ENCODE measurements around the gene SNTB2. TPM values are rescaled to one million over a fixed set of nuclear protein-coding genes. Genes with fewer than 3 reads are reported as not detected.

The SNTB2 gene
- total and polyA plus RNA-seq, 9 of the 15 experiments (the other 6 are each of a cell fraction or from before 2014, with no cell fraction given) = 1.2 to 13.7 (median 5.7) TPM

DNA sequence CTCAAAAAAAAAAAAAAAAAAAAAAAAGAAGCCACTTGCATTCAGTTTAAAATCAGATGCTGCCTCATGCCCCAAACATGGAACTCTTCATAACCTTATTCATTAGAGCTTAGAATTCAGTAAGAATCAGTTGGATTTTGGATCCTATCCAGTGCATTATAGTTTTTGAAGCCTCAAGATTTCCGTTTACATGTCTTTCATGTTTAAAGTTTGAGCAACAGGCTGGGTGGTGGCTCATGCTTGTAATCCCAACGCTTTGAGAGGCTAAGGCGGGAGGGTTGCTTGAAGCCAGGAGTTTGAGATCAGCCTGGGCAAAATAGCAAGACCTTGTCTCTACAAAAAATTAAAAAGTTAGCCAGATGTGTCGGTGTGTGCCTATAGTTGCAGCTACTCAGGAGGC lies 55.0 kb downstream of the SNTB2 start:
- Histone ChIP-seq H3K79me2 (ENCODE audit: control insufficient read depth, insufficient read depth, low read length) (no peaks in the 10 kb centered on the region), H3K9me1 (ENCODE audit: control insufficient read depth, insufficient read depth, low read length) (no peaks in the 10 kb centered on the region), H3K4me1 (replicated peaks in 1 of 2; ENCODE audit: control insufficient read depth in 2 of 2, insufficient read depth in 2 of 2, low read length in 2 of 2) (no peaks in the 10 kb centered on the region), H3K27me3 (ENCODE audit: control insufficient read depth in 2 of 2, insufficient read depth in 2 of 2, low read length in 2 of 2) (no peaks in the 10 kb centered on the region), H3K9me3 (replicated peaks; ENCODE audit: control insufficient read depth, insufficient read depth, low read depth, low read length) (no peaks in the 10 kb centered on the region), H3K27ac (ENCODE audit: extremely low read depth, low read depth, low read length) (no peak overlapping the region), H2AFZ (ENCODE audit: low read depth, low read length) (no peak overlapping the region), H3K9ac (ENCODE audit: insufficient read depth in 1 of 2, low read depth in 2 of 2, low read length in 2 of 2) (no peak overlapping the region), H3K36me3 (ENCODE audit: control insufficient read depth, insufficient read depth, low read length) (peaks cover 3% of the 10 kb centered on the region; the same call in 1 of the 3 replicates), H3K4me2 (ENCODE audit: insufficient read depth, low read length) (no peak overlapping the region), H3K4me3 (no peak overlapping the region), H4K20me1 (replicated peaks; ENCODE audit: control insufficient read depth, insufficient read depth, low read length) (no peaks in the 10 kb centered on the region)
- no peak for DNase-seq (ENCODE audit: extremely low read depth in 1 of 4, low spot score in 3 of 4)
- BruUV-seq (replicated peaks) = no TSS peak
- 56% methylated on average over 4 of the region's 4 CpGs for WGBS (ENCODE audit: insufficient coverage, low coverage, missing lambda C conversion rate)
- ChIA-PET CTCF (ENCODE audit: low intra/inter-chr PET ratio) (no interaction called here), POLR2A (interaction anchor here (1.1 kb wide), 1 partner anchor 12 kb away, joined by 4 read pairs; no protein-coding TSS in a partner anchor)
- TF ChIP-seq ZBTB7A (IDR thresholded peaks at IDR 0.05; ENCODE audit: borderline replicate concordance, control insufficient read depth, low read depth, low read length) (no peak), BRCA1 (IDR thresholded peaks at IDR 0.05) (no peak), BRCA1 (CRISPR knock-in tag; IDR thresholded peaks at IDR 0.05) (no peak), ZNF146 (CRISPR knock-in tag; IDR thresholded peaks at IDR 0.05; ENCODE audit: unreplicated experiment) (no peak), MAZ (CRISPR knock-in tag; conservative IDR thresholded peaks at IDR 0.05 in 1 of 2, IDR thresholded peaks at IDR 0.05 in 1 of 2) (no peak)
- TF ChIP-seq, protein P1, sequence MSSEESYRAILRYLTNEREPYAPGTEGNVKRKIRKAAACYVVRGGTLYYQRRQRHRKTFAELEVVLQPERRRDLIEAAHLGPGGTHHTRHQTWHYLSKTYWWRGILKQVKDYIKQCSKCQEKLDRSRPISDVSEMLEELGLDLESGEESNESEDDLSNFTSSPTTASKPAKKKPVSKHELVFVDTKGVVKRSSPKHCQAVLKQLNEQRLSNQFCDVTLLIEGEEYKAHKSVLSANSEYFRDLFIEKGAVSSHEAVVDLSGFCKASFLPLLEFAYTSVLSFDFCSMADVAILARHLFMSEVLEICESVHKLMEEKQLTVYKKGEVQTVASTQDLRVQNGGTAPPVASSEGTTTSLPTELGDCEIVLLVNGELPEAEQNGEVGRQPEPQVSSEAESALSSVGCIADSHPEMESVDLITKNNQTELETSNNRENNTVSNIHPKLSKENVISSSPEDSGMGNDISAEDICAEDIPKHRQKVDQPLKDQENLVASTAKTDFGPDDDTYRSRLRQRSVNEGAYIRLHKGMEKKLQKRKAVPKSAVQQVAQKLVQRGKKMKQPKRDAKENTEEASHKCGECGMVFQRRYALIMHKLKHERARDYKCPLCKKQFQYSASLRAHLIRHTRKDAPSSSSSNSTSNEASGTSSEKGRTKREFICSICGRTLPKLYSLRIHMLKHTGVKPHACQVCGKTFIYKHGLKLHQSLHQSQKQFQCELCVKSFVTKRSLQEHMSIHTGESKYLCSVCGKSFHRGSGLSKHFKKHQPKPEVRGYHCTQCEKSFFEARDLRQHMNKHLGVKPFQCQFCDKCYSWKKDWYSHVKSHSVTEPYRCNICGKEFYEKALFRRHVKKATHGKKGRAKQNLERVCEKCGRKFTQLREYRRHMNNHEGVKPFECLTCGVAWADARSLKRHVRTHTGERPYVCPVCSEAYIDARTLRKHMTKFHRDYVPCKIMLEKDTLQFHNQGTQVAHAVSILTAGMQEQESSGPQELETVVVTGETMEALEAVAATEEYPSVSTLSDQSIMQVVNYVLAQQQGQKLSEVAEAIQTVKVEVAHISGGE (CRISPR knock-in tag; IDR thresholded peaks at IDR 0.05) = no peak
- TF ChIP-seq, protein P2, sequence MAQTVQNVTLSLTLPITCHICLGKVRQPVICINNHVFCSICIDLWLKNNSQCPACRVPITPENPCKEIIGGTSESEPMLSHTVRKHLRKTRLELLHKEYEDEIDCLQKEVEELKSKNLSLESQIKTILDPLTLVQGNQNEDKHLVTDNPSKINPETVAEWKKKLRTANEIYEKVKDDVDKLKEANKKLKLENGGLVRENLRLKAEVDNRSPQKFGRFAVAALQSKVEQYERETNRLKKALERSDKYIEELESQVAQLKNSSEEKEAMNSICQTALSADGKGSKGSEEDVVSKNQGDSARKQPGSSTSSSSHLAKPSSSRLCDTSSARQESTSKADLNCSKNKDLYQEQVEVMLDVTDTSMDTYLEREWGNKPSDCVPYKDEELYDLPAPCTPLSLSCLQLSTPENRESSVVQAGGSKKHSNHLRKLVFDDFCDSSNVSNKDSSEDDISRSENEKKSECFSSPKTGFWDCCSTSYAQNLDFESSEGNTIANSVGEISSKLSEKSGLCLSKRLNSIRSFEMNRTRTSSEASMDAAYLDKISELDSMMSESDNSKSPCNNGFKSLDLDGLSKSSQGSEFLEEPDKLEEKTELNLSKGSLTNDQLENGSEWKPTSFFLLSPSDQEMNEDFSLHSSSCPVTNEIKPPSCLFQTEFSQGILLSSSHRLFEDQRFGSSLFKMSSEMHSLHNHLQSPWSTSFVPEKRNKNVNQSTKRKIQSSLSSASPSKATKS (CRISPR knock-in tag; IDR thresholded peaks at IDR 0.05) = no peak
- intact Hi-C loops (cut with micrococcal nuclease) (no loop called here), in situ Hi-C loops (cut with MboI) (no loop called here)
- no peak for FAIRE-seq
- no peak for ATAC-seq

Data from K562 (cell line).